ENCODE results near the gene CWC15.
"Not testable (repeated sequence)": the region's sequence is repeated elsewhere in the genome, so short reads cannot be mapped to it uniquely, and the experiment has no call there.

Gene CWC15

GRCh38 chr11:94923004-94923334 is 50.4 kb downstream of the CWC15 start:
- no peak for TF ChIP-seq CTCF (IDR thresholded peaks at IDR 0.05; ENCODE audit: insufficient read depth, low read depth, low read length, missing control alignments)
- H3K4me3 ChIP-seq (ENCODE audit: low read depth, low read length) = no peak overlapping the region
- DNase-seq (ENCODE audit: low read depth) = no peak

GRCh38 chr11:94922321-94923003 is 50.9 kb downstream of the CWC15 start:
- TF ChIP-seq CTCF (IDR thresholded peaks at IDR 0.05; ENCODE audit: insufficient read depth, low read depth, low read length, missing control alignments) = no peak
- DNase-seq (ENCODE audit: low read depth) = no peak
- no peak overlapping the region for H3K4me3 ChIP-seq (ENCODE audit: low read depth, low read length)

GRCh38 chr11:94920311-94920710 is 53.0 kb downstream of the CWC15 start:
- H3K4me3 ChIP-seq (ENCODE audit: low read depth, low read length) = no peak overlapping the region
- no peak for DNase-seq (ENCODE audit: low read depth)
- no peak for TF ChIP-seq CTCF (IDR thresholded peaks at IDR 0.05; ENCODE audit: insufficient read depth, low read depth, low read length, missing control alignments)

- not testable (repeated sequence) for DNase-seq (ENCODE audit: low read depth); H3K4me3 ChIP-seq (ENCODE audit: low read depth, low read length)
Measured at GRCh38 chr11:94913718-94914394, 59.5 kb downstream of the CWC15 start.

- DNase-seq (ENCODE audit: low read depth) = no peak
- no peak overlapping the region for H3K4me3 ChIP-seq (ENCODE audit: low read depth, low read length)
- no peak for TF ChIP-seq CTCF (IDR thresholded peaks at IDR 0.05; ENCODE audit: insufficient read depth, low read depth, low read length, missing control alignments)
Measured at GRCh38 chr11:94912806-94913205, 60.5 kb downstream of the CWC15 start.
